ENCODE results near the gene ZCCHC3.

Gene ZCCHC3

GRCh38 chr20:286508-286907 lies 10.9 kb upstream of the ZCCHC3 start:
- TF ChIP-seq CTCF (IDR thresholded peaks at IDR 0.05; ENCODE audit: insufficient read depth, low read length, poor library complexity, severe bottlenecking) = no peak

GRCh38 chr20:288956-289692 lies 8.2 kb upstream of the ZCCHC3 start:
- no peak for DNase-seq (ENCODE audit: extremely low read depth, insufficient read length)
- TF ChIP-seq CTCF (IDR thresholded peaks at IDR 0.05; ENCODE audit: insufficient read depth, low read length, poor library complexity, severe bottlenecking) = no peak
- H3K36me3 ChIP-seq (ENCODE audit: control insufficient read depth, insufficient read depth, low read length) = no peaks in the 10 kb centered on the region
- H3K4me3 ChIP-seq (replicated peaks; ENCODE audit: low read depth, low read length) = peak overlapping the region; percentile 88; the same call in 1 of the 2 replicates
- no peaks in the 10 kb centered on the region for H3K27me3 ChIP-seq (replicated peaks; ENCODE audit: control insufficient read depth, insufficient read depth, low read length)

More at GRCh38 chr20:286508-286907, 10.9 kb upstream of the ZCCHC3 start:
- Histone ChIP-seq H3K36me3 (ENCODE audit: control insufficient read depth, insufficient read depth, low read length) (peaks cover 4% of the 10 kb centered on the region), H3K4me3 (replicated peaks; ENCODE audit: low read depth, low read length) (no peak overlapping the region), H3K27me3 (replicated peaks; ENCODE audit: control insufficient read depth, insufficient read depth, low read length) (no peaks in the 10 kb centered on the region)
- no peak for DNase-seq (ENCODE audit: extremely low read depth, insufficient read length)

GRCh38 chr20:289693-290083 lies 7.7 kb upstream of the ZCCHC3 start:
- DNase-seq (ENCODE audit: extremely low read depth, insufficient read length) = no peak
- H3K27me3 ChIP-seq (replicated peaks; ENCODE audit: control insufficient read depth, insufficient read depth, low read length) = no peaks in the 10 kb centered on the region
- no peak for TF ChIP-seq CTCF (IDR thresholded peaks at IDR 0.05; ENCODE audit: insufficient read depth, low read length, poor library complexity, severe bottlenecking)
- H3K36me3 ChIP-seq (ENCODE audit: control insufficient read depth, insufficient read depth, low read length) = no peaks in the 10 kb centered on the region
- peak overlapping the region; percentile 88 for H3K4me3 ChIP-seq (replicated peaks; ENCODE audit: low read depth, low read length)

- Histone ChIP-seq H3K4me3 (replicated peaks; ENCODE audit: low read depth, low read length) (peak within 1 kb of the TSS; percentile 88), H3K36me3 (ENCODE audit: control insufficient read depth, insufficient read depth, low read length) (no peaks in the 10 kb centered on the region), H3K27me3 (replicated peaks; ENCODE audit: control insufficient read depth, insufficient read depth, low read length) (no peaks in the 10 kb centered on the region)
- DNase-seq (ENCODE audit: extremely low read depth, insufficient read length) = peak; percentile 93
- peak; percentile 45 for TF ChIP-seq CTCF (IDR thresholded peaks at IDR 0.05; ENCODE audit: insufficient read depth, low read length, poor library complexity, severe bottlenecking)
Observed at GRCh38 chr20:290084-290831, 7.1 kb upstream of the ZCCHC3 start, which contains the start of gene C20orf96. Gene C20orf96, minus strand, starts transcription at chr20:290750. Its CDS starts 140 bp downstream, at chr20:290610.

- Histone ChIP-seq H3K4me3 (replicated peaks; ENCODE audit: low read depth, low read length) (no peak overlapping the region), H3K27me3 (replicated peaks; ENCODE audit: control insufficient read depth, insufficient read depth, low read length) (no peaks in the 10 kb centered on the region), H3K36me3 (ENCODE audit: control insufficient read depth, insufficient read depth, low read length) (peaks cover under 1% of the 10 kb centered on the region; the same call in 1 of the 2 replicates)
- TF ChIP-seq CTCF (IDR thresholded peaks at IDR 0.05; ENCODE audit: insufficient read depth, low read length, poor library complexity, severe bottlenecking) = no peak
- no peak for DNase-seq (ENCODE audit: extremely low read depth, insufficient read length)
Observed at GRCh38 chr20:294602-295001, 2.8 kb upstream of the ZCCHC3 start.

Data from GM06990 (cell line).